Upper lobe of right lung (tissue), 1 donor: ENCODE results near the gene DCST2. TPM values are rescaled to one million over a fixed set of nuclear protein-coding genes. Genes with fewer than 3 reads are reported as not detected.

Experiments
- ATAC-seq: fragments of 200-7000 bp; cut with Tn5 transposase; one replicate; pipeline ENCODE4 v1.9.1; 2020; ENCODE audit warnings: mild to moderate bottlenecking, moderate library complexity
- DNase-seq: peaks from one replicate; pipeline ENCODE4 v3.0.0-alpha.2; 2020
- H3K27ac ChIP-seq: fragments of 200-600 bp; one replicate; pipeline ENCODE4 v1.8.0; 2022
- H3K27me3 ChIP-seq: fragments of 200-600 bp; one replicate; pipeline ENCODE4 v1.8.0; 2022; ENCODE audit warnings: mild to moderate bottlenecking
- H3K36me3 ChIP-seq: fragments of 200-600 bp; one replicate; pipeline ENCODE4 v1.8.0; 2022
- H3K4me1 ChIP-seq: fragments of 200-600 bp; one replicate; pipeline ENCODE4 v1.8.0; 2022
- H3K4me3 ChIP-seq: fragments of 200-600 bp; one replicate; pipeline ENCODE4 v1.8.0; 2022; ENCODE audit warnings: mild to moderate bottlenecking
- H3K9me3 ChIP-seq: fragments of 200-600 bp; one replicate; pipeline ENCODE4 v1.8.0; 2022
- CTCF ChIP-seq: fragments of 200-600 bp; IDR thresholded peaks from one replicate; pipeline ENCODE4 v1.8.0; 2022; ENCODE audit warnings: antibody characterized with exemption
- intact Hi-C: fragments of 100-400 bp; cut with DNase I; formaldehyde crosslinking; loops from one replicate; pipeline ENCODE4 v1.11.0; 2022
- total RNA-seq: library from RNA; stranded (reverse); fragmentation: NEBNext Ultra II Directional; extraction: Animal tissue kit (Norgen Biotek cat#: 25700); gene quantifications from one replicate; pipeline ENCODE4 v1.2.1, GENCODE V29; 2021
- donor health status: DM: no; HTN: yes; CAD: no; lungs with severe emphysema.

The DCST2 gene
- total RNA-seq, 1 donor from 2014 or later = 1.5 TPM

- Histone ChIP-seq H3K9me3 (no peaks in the 10 kb centered on the region), H3K4me1 (peaks cover 41% of the 10 kb centered on the region), H3K27ac (peak within 1 kb of the TSS; percentile 93), H3K27me3 (no peaks in the 10 kb centered on the region), H3K4me3 (peak within 1 kb of the TSS; percentile 63), H3K36me3 (peaks cover 5% of the 10 kb centered on the region)
- no peak for TF ChIP-seq CTCF
- DNase-seq = peak; percentile 95
- ATAC-seq = peak; percentile 87
- intact Hi-C loops = no loop called here
Measured at GRCh38 chr1:154974102-154974807, 59.3 kb downstream of the DCST2 start, which contains the start of gene CKS1B. Gene CKS1B (plus strand): TSS chr1:154974681. CDS start chr1:154974746, 65 bp downstream.

- no peaks in the 10 kb centered on the region for H3K27me3 ChIP-seq
- H3K27ac ChIP-seq = peak overlapping the region; percentile 93
- peaks cover 10% of the 10 kb centered on the region for H3K36me3 ChIP-seq
- no peaks in the 10 kb centered on the region for H3K9me3 ChIP-seq
- peak; percentile 6 for TF ChIP-seq CTCF
- peak; percentile 98 for DNase-seq
- peak overlapping the region; percentile 63 for H3K4me3 ChIP-seq
- ATAC-seq = peak; percentile 69
- intact Hi-C loops = no loop called here
- H3K4me1 ChIP-seq = peaks cover 49% of the 10 kb centered on the region
Measured at GRCh38 chr1:154973344-154974101, 60.1 kb downstream of the DCST2 start.

GRCh38 chr1:154972517-154973343 lies 60.9 kb downstream of the DCST2 start:
- Histone ChIP-seq H3K36me3 (peaks cover 13% of the 10 kb centered on the region), H3K9me3 (no peaks in the 10 kb centered on the region), H3K4me1 (peaks cover 50% of the 10 kb centered on the region), H3K27me3 (no peaks in the 10 kb centered on the region), H3K27ac (peak overlapping the region; percentile 93), H3K4me3 (peak overlapping the region; percentile 63)
- intact Hi-C loops = no loop called here
- TF ChIP-seq CTCF = no peak
- ATAC-seq = peak; percentile 45
- DNase-seq = peak; percentile 89

GRCh38 chr1:154972213-154972516 lies 61.4 kb downstream of the DCST2 start:
- H3K27ac ChIP-seq = peak overlapping the region; percentile 93
- H3K9me3 ChIP-seq = no peaks in the 10 kb centered on the region
- no peaks in the 10 kb centered on the region for H3K27me3 ChIP-seq
- no peak for TF ChIP-seq CTCF
- DNase-seq (no peak), ATAC-seq (no peak)
- peak overlapping the region; percentile 63 for H3K4me3 ChIP-seq
- H3K4me1 ChIP-seq = peaks cover 54% of the 10 kb centered on the region
- H3K36me3 ChIP-seq = peaks cover 19% of the 10 kb centered on the region
- intact Hi-C loops = no loop called here

GRCh38 chr1:154971341-154971998 lies 62.1 kb downstream of the DCST2 start:
- Histone ChIP-seq H3K9me3 (no peaks in the 10 kb centered on the region), H3K4me3 (peak overlapping the region; percentile 63), H3K4me1 (peaks cover 53% of the 10 kb centered on the region), H3K27me3 (no peaks in the 10 kb centered on the region), H3K36me3 (peaks cover 26% of the 10 kb centered on the region), H3K27ac (peak overlapping the region; percentile 93)
- no peak for ATAC-seq
- DNase-seq = no peak
- no peak for TF ChIP-seq CTCF
- intact Hi-C loops = no loop called here
